A549 treated with RU486 at 1 μM for 4 hours (cell line): ENCODE measurements around the gene GPR161. TPM values are rescaled to one million over a fixed set of nuclear protein-coding genes. Genes with fewer than 3 reads are reported as not detected.

Experiments
- total RNA-seq: library from RNA; stranded (reverse); fragments of 200-300 nt; extraction: Qiagen RNA extraction; gene quantifications from 5 replicates; pipeline ENCODE4 v1.2.3, GENCODE V29; 2022; ENCODE audit warnings: low read depth

GPR161 gene, protein sequence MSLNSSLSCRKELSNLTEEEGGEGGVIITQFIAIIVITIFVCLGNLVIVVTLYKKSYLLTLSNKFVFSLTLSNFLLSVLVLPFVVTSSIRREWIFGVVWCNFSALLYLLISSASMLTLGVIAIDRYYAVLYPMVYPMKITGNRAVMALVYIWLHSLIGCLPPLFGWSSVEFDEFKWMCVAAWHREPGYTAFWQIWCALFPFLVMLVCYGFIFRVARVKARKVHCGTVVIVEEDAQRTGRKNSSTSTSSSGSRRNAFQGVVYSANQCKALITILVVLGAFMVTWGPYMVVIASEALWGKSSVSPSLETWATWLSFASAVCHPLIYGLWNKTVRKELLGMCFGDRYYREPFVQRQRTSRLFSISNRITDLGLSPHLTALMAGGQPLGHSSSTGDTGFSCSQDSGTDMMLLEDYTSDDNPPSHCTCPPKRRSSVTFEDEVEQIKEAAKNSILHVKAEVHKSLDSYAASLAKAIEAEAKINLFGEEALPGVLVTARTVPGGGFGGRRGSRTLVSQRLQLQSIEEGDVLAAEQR
- 8.8 to 16.6 TPM (median 12.8 TPM) in 5 replicates for total RNA-seq

GRCh38 chr1:168136709-168137514, at the start of gene GPR161:
TSS of gene GPR161 (minus strand) at chr1:168136930. CDS start at chr1:168104850, 32,080 bp downstream.

DNA sequence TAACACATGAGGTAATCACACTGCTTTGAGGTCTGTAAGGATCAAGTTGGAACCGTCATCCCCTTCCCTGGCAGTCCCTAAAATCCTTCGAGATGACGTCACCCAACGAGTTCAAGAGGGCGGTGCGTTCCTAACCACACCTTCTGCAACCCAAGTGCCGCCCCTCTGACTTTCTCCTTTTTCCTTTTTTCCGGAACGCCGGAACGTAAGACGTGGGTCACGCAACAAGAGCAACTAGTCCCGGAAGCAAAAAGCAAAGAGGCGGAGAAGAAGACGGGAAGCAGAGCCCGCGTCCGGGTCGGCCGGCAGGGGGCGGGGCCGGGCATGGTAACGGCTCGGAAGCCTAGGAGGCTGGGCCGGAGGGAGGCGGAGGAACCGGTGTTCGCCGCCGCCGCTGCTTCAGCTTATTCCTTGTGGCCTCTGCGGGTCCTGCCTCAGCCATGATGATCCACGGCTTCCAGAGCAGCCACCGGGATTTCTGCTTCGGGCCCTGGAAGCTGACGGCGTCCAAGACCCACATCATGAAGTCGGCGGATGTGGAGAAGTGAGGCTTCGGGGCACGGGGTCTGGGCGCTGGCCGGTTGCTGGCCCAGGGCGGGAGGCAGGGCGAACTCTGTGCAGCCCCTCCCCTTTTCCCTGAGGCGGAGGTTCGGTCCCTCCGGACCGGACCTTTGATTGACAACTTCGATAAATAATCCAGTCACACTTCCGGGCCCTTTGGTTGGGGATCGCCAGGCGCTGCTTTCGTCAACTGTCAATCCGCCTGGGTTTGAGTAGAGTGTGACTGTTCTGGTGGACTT, 42.1 kb upstream of the GPR161 start, which contains the start of gene TIPRL:
TIPRL (plus strand) TSS at position 325 of the 800 bp plus-strand sequence; CDS start at position 441, 116 bp downstream.

Other genes with a start within 250 kb of the GPR161 start
- gene ADCY10, start 222.8 kb downstream of the GPR161 start, total RNA-seq: 0.07 to 0.17 TPM (median 0.13 TPM) in 5 replicates
- 21.5 to 31.2 TPM (median 26.0 TPM) in 5 replicates for gene DCAF6, start 200.2 kb downstream of the GPR161 start, total RNA-seq
- 46.2 to 79.8 TPM (median 76.4 TPM) in 5 replicates for gene MPC2, start 199.9 kb downstream of the GPR161 start, total RNA-seq
- gene TIPRL, start 42.0 kb upstream of the GPR161 start, total RNA-seq: 31.6 to 38.9 TPM (median 33.4 TPM) in 5 replicates
- gene SFT2D2, start 89.1 kb upstream of the GPR161 start, total RNA-seq: 10.3 to 21.4 TPM (median 16.7 TPM) in 5 replicates
- gene TBX19, start 143.9 kb upstream of the GPR161 start, total RNA-seq: 0.84 to 1.2 TPM (median 0.93 TPM) in 5 replicates